B cell (primary cell): ENCODE data around the gene SPEM2. TPM values are rescaled to one million over a fixed set of nuclear protein-coding genes. Genes with fewer than 3 reads are reported as not detected.
A peak's percentile ranks its signal among the peaks of the same experiment; 100 is the strongest.

Experiments
- ATAC-seq: fragments of 200-7000 bp; cut with Tn5 transposase; one replicate; pipeline ENCODE4 v1.10.0; 2021; ENCODE audit warnings: low read depth, mild to moderate bottlenecking, moderate number of reproducible peaks, moderate library complexity
- CTCF ChIA-PET: fragments of 350-600 bp; sonication (Branson Sonifier 250); formaldehyde crosslinking; loops from one replicate; lab custom pipeline; 2021; ENCODE audit warnings: antibody characterized with exemption, inconsistent platforms; lab: Charles Lee
- POLR2A ChIA-PET: fragments of 350-600 bp; sonication (Branson Sonifier 250); formaldehyde crosslinking; loops from one replicate; lab custom pipeline; 2021; ENCODE audit warnings: antibody characterized with exemption; lab: Charles Lee
- DNase-seq: peaks from one replicate; pipeline ENCODE4 v3.0.0; 2013
- H2AFZ ChIP-seq: 2 replicates; pipeline ENCODE4 v1.6.1; 2012; ENCODE audit warnings: mild to moderate bottlenecking, low read depth, low read length; ENCODE audit not compliant: insufficient read depth, poor library complexity, severe bottlenecking
- H3K27ac ChIP-seq, 2 donors: 1 replicate in 1 of 2; 2 replicates in 1 of 2; pipeline ENCODE4 v1.5.1; 2012 to 2013; ENCODE audit warnings: low read length in 2 of 2, mild to moderate bottlenecking in 2 of 2, moderate library complexity in 1 of 2
- H3K27me3 ChIP-seq, 4 experiments: fragments of 200-600 bp in 1 of 4; sonication (generic) in 1 of 4; replicated peaks in 1 of 4; 1 replicate in 2 of 4; 2 replicates in 2 of 4; pipeline versions ENCODE4 v1.6.1 to v1.7.0; 2013 to 2016; ENCODE audit warnings: low read length in 3 of 4, mild to moderate bottlenecking in 2 of 4, mixed read lengths in 1 of 4, moderate library complexity in 1 of 4; ENCODE audit not compliant: insufficient read depth in 4 of 4, control insufficient read depth in 3 of 4; ENCODE audit errors: control extremely low read depth in 1 of 4
- H3K36me3 ChIP-seq, 2 experiments: replicated peaks in 1 of 2; 1 replicate in 1 of 2; 2 replicates in 1 of 2; pipeline versions ENCODE4 v1.6.1 to v1.7.1; 2013; ENCODE audit warnings: low read length in 1 of 2; ENCODE audit not compliant: insufficient read depth in 2 of 2, control insufficient read depth in 1 of 2; ENCODE audit errors: control extremely low read depth in 1 of 2, extremely low read depth in 1 of 2
- H3K4me1 ChIP-seq, 2 donors: fragments of 200-600 bp in 1 of 2; sonication (generic) in 1 of 2; 1 replicate in 1 of 2; 2 replicates in 1 of 2; pipeline versions ENCODE4 v1.5.1 to v1.6.1; 2013 to 2017; ENCODE audit warnings: low read length in 2 of 2; ENCODE audit not compliant: control insufficient read depth in 2 of 2, insufficient read depth in 2 of 2
- H3K4me2 ChIP-seq: replicated peaks from 2 replicates; pipeline ENCODE3; 2012; ENCODE audit warnings: mild to moderate bottlenecking, low read depth, low read length; ENCODE audit not compliant: poor library complexity, severe bottlenecking
- H3K4me3 ChIP-seq, 5 experiments: fragments of 200-600 bp in 1 of 5; sonication (generic) in 1 of 5; 1 replicate in 3 of 5; 2 replicates in 2 of 5; pipeline versions ENCODE4 v1.5.1 to v1.7.0; 2011 to 2016; ENCODE audit warnings: low read length in 4 of 5, mild to moderate bottlenecking in 4 of 5, low read depth in 2 of 5, control low read depth in 1 of 5, moderate library complexity in 1 of 5; ENCODE audit not compliant: insufficient read depth in 1 of 5; ENCODE audit errors: control extremely low read depth in 1 of 5, extremely low read depth in 1 of 5
- H3K79me2 ChIP-seq: fragments of 200-600 bp; sonication (generic); one replicate; pipeline ENCODE4 v1.6.0; 2016; ENCODE audit warnings: low read length; ENCODE audit not compliant: control insufficient read depth, insufficient read depth
- H3K9ac ChIP-seq: fragments of 200-600 bp; sonication (generic); 2 replicates; pipeline ENCODE4 v1.6.1; 2017; ENCODE audit warnings: mild to moderate bottlenecking, low read length, moderate library complexity
- H3K9me3 ChIP-seq, 3 donors: one replicate each; pipeline versions ENCODE4 v1.6.1 to v1.7.1; 2013; ENCODE audit warnings: low read length in 2 of 3; ENCODE audit not compliant: control insufficient read depth in 2 of 3, insufficient read depth in 1 of 3; ENCODE audit errors: control extremely low read depth in 1 of 3
- H4K20me1 ChIP-seq: 2 replicates; pipeline ENCODE4 v1.6.0; 2012; ENCODE audit warnings: mild to moderate bottlenecking, low read length; ENCODE audit not compliant: insufficient read depth, control insufficient read depth, poor library complexity, severe bottlenecking
- H3K27ac Mint-ChIP-seq: one replicate; pipeline ENCODE4 v1.8.0; 2021; ENCODE audit warnings: mixed read lengths
- H3K27me3 Mint-ChIP-seq: one replicate; pipeline ENCODE4 v1.8.0; 2021; ENCODE audit warnings: mixed read lengths
- H3K4me1 Mint-ChIP-seq: one replicate; pipeline ENCODE4 v1.8.0; 2021; ENCODE audit warnings: mixed read lengths
- H3K4me3 Mint-ChIP-seq: one replicate; pipeline ENCODE4 v1.8.0; 2021; ENCODE audit warnings: mixed read lengths
- H3K9me3 Mint-ChIP-seq: one replicate; pipeline ENCODE4 v1.8.0; 2022; ENCODE audit warnings: mixed read lengths; ENCODE audit not compliant: insufficient read depth
- CTCF ChIP-seq: fragments of 200-600 bp; IDR thresholded peaks from one replicate; pipeline ENCODE4 v1.8.0; 2022; ENCODE audit warnings: antibody characterized with exemption, mild to moderate bottlenecking
- EZH2 ChIP-seq: IDR thresholded peaks from 2 replicates; pipeline ENCODE4 v1.6.1; 2012; ENCODE audit warnings: borderline replicate concordance, low read depth, mild to moderate bottlenecking, moderate library complexity, low read length; ENCODE audit not compliant: insufficient read depth, poor library complexity, severe bottlenecking
- WGBS: methylation state at CpG from one replicate; pipeline ENCODE4 v1.1.5; 2013; ENCODE audit warnings: missing lambda C conversion rate; ENCODE audit not compliant: insufficient coverage; 5-methylcytosine and 5-hydroxymethylcytosine counted together
- intact Hi-C: fragments of 100-400 bp; cut with micrococcal nuclease; formaldehyde crosslinking; loops from one replicate; pipeline ENCODE4 v1.10.0; 2022
- polyA plus RNA-seq: library from polyadenylated mRNA; depleted of rRNA; stranded (reverse); fragments of >200 nt; gene quantifications from 2 replicates; pipeline ENCODE4 v1.2.3, GENCODE V29; 2012
- total RNA-seq, 2 donors: library from RNA; stranded (reverse); fragments of 120-200 nt in 1 of 2; gene quantifications; 1 replicate in 1 of 2; 2 replicates in 1 of 2; pipeline versions ENCODE4 v1.2.3 to v1.2.4, GENCODE V29; 2013 to 2022

The SPEM2 gene
- total and polyA plus RNA-seq, 2 donors (not counting 1 experiment from before 2014, with no cell fraction given), result not detected

GRCh38 chr17:7445619-7445968 is 20.2 kb downstream of the SPEM2 start:
- ChIA-PET POLR2A (interaction anchor here (0.6 to 0.9 kb wide), 3 partner anchors 9 to 366 kb away, joined by 3 to 4 read pairs (median 3); partner anchors contain the start of gene CLEC10A), CTCF (interaction anchor here (0.6 to 3.8 kb wide), 6 partner anchors 9 to 115 kb away, joined by 3 to 17 read pairs (median 4); partner anchors contain the start of genes SENP3 and TMEM102)
- H3K9me3 Mint-ChIP-seq, result no peaks in the 10 kb centered on the region
- H3K4me1 Mint-ChIP-seq, result peaks cover 23% of the 10 kb centered on the region
- no peaks in the 10 kb centered on the region for H3K79me2 ChIP-seq
- peaks cover 0 to 22% (median 0%) of the 10 kb centered on the region in 3 donors for H3K9me3 ChIP-seq
- H3K27ac Mint-ChIP-seq, result peak overlapping the region; percentile 15
- peak overlapping the region; percentile 84 for H3K4me3 Mint-ChIP-seq
- 6% methylated on average over 14 of the region's 16 CpGs for WGBS
- H3K4me1 ChIP-seq, result peaks cover 27 to 34% of the 10 kb centered on the region in 2 donors
- no peak for TF ChIP-seq EZH2
- no peak for TF ChIP-seq CTCF
- peak overlapping the region; percentile 87 for H3K4me2 ChIP-seq
- H3K9ac ChIP-seq, result peak overlapping the region; percentile 53
- DNase-seq (peak; percentile 53), ATAC-seq (peak; percentile 59)
- no peak overlapping the region for H3K27ac ChIP-seq
- H3K27me3 Mint-ChIP-seq, result peaks cover 69% of the 10 kb centered on the region
- H3K4me3 ChIP-seq, result peak overlapping the region in 3 of 5 experiments; percentile 41 to 53 (median 44)
- peak overlapping the region; percentile 47 for H2AFZ ChIP-seq
- H4K20me1 ChIP-seq, result peaks cover 2% of the 10 kb centered on the region
- H3K27me3 ChIP-seq, result peaks cover 0 to 71% (median 48%) of the 10 kb centered on the region in 4 experiments
- intact Hi-C loops, result no loop called here
- H3K36me3 ChIP-seq, result no peaks in the 10 kb centered on the region

- Histone ChIP-seq H3K4me2 (no peak overlapping the region), H3K27me3 (peaks cover 0 to 43% (median 35%) of the 10 kb centered on the region in 4 experiments), H4K20me1 (no peaks in the 10 kb centered on the region), H3K79me2 (no peaks in the 10 kb centered on the region), H2AFZ (no peak overlapping the region), H3K9ac (no peak overlapping the region), H3K4me3 (no peak overlapping the region), H3K27ac (no peak overlapping the region), H3K9me3 (peaks cover 0 to 15% (median 0%) of the 10 kb centered on the region in 3 donors), H3K4me1 (peaks cover 23 to 27% of the 10 kb centered on the region in 2 donors), H3K36me3 (no peaks in the 10 kb centered on the region)
- ChIA-PET CTCF (interaction anchor here (0.6 to 0.7 kb wide), 2 partner anchors 77 to 214 kb away, joined by 3 read pairs; partner anchors contain the start of gene DVL2), POLR2A (no interaction called here)
- no CpG with 5 or more reads among the region's 7 CpGs for WGBS
- H3K27ac Mint-ChIP-seq, result no peak overlapping the region
- H3K27me3 Mint-ChIP-seq, result peaks cover 43% of the 10 kb centered on the region
- DNase-seq (no peak), ATAC-seq (no peak)
- intact Hi-C loops, result no loop called here
- H3K4me3 Mint-ChIP-seq, result no peak overlapping the region
- TF ChIP-seq EZH2 (no peak), CTCF (no peak)
- H3K4me1 Mint-ChIP-seq, result peaks cover 22% of the 10 kb centered on the region
- no peaks in the 10 kb centered on the region for H3K9me3 Mint-ChIP-seq
These were observed 23.0 kb downstream of the SPEM2 start for GRCh38 chr17:7448461-7448860.
